HS-27A (cell line): ENCODE data around the gene FXYD5.
A peak's percentile ranks its signal among the peaks of the same experiment; 100 is the strongest.
"Not testable (repeated sequence)": the region's sequence is repeated elsewhere in the genome, so short reads cannot be mapped to it uniquely, and the experiment has no call there.

Experiments
- DNase-seq: peaks from one replicate; pipeline ENCODE4 v3.0.0-alpha.2; 2012; ENCODE audit warnings: low read depth, missing footprints

FXYD5 gene

DNA sequence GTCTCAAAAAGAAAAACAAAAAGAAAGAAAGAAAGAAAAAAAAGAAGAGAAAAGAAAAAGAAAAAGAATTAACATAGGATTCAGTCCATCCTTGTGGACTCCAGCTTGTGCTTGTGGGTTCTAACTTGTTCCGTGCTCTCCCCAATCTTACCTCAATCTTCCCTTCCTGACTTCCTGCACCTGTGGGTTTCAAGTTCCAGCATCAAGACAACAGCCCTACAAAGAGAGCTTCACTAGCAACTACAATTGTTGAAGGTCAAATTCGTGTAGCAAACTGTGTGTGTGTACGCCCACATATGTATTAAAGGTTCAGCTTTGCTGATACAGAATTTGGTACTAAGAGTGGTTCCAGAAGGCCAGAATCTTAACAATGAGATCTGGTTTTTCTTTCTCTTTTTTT, 25.3 kb downstream of the FXYD5 start:
- DNase-seq = no peak

DNA sequence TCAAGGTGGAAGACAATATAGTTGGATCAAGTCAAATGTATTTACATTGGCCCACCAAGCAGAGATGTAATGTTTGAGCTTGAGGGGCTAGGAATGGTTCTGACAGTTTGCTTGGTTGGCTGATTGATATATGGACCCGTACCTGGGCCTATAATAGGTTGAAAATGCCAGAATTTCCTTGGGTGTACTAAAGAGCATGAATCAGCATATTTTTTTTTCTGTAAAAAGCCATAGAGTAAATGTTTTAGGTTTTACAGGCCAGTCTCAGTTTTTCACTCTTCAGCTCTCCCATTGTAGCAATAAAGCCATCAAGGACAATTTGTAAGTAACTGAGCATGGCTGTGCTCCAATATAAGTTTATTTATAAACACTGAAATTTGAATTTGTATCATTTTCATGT, 26.9 kb downstream of the FXYD5 start:
- no peak for DNase-seq

DNA sequence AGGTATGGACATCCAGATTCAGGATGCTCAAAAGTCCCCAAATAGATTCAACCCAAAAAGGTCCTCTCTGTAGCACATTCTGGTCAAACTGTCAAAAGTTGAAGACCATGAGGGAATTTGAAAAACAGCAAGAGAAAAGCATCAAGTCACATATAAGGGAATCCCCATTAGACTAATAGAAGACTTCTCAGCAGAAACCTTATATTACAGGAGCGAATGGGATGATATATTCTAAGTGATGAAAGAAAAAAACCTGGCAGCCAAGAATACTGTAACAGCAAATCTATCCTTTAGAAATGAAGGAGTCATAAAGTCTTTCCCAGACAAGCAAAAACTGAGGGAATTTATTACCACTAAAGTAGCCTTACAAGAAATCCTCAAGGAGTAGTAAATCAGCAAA, 29.7 kb downstream of the FXYD5 start:
- DNase-seq = no peak

DNA sequence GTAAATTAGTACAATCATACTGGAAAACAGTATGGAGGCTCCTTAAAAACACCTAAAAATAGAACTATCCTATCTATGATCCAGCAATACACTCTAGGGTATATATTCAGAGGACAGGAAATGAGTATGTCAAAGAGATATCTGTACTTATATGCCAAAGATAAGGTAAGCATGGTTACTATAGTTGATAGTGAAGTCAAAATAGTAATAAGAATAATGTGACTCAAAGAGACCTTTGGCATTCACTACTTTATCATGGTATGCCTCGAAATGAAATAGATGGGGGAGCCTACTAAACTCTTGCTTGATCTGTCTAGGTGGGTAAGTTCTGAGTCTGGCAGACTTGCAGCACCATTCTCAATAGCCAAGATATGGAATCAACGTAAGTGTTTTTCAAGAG, 30.3 kb downstream of the FXYD5 start:
- DNase-seq = no peak

DNA sequence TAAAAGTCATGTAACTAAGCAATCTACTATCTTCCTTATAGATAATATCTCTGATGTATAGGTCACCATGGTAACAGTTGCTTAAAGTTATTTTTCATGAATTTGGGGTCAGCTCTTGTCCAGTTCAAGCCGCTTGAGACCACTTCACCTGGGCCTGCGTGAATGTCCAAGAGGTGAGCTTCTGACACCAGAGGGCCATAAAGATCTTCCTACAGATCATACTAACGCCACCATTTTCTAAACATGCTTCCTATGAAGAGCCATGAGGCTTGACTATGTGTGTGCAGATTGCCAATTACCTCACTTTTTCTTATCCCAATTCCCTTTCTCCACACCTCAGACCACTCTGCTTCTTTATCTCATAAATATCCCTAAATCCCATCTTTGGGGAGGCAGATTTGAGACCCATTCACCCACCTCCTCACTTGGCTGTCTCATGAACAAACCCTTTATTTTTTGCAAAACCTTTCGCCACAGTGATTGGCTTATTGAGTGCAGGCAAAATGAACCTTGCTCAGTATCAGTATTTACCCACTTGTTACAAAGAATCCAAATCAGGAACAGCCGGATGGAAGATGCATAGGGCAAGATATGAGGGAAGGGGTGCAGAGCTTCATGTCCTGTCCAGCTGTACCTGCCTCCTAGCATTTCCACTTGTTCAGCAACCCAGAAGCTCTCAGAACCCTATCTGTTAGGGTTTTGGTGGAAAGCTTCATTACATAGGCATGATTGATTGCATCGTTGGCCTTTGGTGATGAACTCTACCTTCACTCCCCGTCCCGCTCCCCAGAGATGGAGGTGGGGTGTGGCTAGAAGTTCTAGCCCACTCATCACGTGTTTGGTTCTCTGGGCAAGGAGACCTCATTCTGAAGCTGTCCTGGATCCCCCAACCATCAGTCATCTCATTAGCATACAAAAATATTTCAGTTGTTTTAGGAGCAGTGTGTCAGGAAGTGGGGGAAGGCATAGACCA, 39.8 kb downstream of the FXYD5 start:
- no peak for DNase-seq

DNA sequence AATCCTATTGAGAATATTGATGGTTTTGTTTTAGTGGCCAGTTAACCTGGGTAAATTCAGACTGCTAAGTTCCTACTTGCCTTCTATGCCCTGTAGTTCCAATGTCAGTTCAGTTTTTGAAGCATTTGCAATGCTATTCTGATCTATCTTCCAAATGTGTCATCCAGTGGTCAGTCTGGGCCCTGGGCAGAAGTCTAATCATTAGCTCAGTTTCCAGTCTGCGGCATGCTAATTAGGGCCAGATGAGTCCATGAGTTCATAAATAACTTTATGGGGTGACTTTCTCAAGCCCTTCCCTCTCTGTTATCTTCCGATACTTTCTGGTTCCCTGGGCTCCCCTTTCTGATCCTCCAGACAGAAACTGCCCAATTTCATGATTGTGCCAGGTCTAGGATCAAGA, 41.3 kb downstream of the FXYD5 start:
- no peak for DNase-seq

DNA sequence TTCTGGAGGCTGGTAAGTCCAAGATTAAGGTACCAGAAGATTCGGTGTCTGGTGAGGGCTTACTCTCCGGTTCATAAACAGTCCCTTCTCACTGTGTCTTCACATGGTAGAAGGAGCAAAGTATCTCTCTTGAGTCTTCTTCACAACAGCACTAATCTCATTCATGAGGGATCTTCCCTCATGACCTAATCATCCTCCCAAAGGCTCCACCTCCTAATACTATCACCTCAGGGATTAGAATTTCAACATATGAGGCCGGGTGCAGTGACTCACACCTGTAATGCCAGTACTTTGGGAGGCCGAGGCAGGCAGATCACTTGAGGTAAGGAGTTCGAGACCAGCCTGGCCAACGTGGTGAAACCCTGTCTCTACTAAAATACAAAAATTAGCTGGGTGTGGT, 42.3 kb downstream of the FXYD5 start:
- not testable (repeated sequence) for DNase-seq

DNA sequence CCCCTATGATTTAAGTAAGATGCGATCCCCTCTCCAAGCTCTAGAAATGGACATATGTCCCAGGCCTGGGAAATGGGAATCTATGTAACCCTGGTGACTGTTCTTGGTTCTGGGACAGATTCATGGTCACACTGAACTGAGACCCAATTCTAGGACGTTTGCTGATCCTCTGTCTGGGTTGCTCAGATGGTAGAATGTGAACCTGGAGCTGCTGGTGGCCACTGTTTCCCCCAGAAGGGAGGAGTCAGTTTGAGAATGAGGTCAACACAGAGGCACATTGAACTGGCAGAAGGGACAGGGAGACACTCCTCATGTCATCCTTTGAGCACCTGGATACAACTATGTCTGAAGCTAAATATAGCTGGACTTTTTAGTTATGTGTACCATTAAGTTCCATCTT, 44.9 kb downstream of the FXYD5 start:
- DNase-seq = no peak

DNA sequence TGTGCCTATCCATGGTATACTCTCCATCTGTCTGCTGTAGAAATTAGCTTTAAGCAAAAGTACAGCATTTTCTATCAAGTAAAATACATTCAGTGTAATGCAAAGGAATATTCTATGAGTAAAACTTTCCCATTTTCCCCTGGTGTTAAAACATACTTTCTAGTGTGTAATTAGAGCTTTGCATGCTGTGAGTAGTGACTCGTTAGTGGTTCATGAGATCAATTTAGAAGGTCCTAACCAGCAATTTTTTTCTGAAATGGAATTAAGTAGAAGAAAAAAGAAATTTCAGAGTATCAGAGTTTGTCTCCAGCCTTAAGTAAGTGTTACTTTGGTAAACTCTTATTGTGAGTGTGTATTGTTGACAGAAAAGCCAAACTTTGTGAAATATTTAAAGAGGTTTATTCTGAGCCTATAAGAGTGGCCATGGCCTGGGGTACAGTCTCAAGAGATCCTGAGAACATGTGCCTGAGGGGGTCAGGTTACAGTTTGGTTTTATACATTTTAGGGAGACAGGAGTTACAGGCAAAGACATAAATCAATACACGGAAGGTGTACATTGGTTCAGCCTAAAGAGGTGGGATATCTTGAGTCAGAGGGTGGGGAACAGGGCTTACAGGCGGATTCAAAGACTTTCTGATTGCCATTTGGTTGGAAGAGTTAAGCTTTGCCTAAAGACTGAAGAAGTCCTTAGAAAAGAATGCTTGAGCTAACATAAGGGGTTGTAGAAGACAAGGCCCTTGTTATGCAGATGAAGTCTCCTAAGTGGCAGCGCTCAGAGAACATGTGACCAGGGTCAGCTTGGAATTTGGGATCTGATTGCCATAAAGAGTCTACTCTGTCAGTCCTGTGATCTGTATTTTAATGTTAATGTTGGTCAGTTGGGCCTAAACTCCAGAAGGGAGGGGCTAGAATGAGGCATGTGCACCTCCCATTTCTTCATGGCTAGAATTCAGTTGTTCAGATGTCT, 48.5 kb downstream of the FXYD5 start:
- no peak for DNase-seq

DNA sequence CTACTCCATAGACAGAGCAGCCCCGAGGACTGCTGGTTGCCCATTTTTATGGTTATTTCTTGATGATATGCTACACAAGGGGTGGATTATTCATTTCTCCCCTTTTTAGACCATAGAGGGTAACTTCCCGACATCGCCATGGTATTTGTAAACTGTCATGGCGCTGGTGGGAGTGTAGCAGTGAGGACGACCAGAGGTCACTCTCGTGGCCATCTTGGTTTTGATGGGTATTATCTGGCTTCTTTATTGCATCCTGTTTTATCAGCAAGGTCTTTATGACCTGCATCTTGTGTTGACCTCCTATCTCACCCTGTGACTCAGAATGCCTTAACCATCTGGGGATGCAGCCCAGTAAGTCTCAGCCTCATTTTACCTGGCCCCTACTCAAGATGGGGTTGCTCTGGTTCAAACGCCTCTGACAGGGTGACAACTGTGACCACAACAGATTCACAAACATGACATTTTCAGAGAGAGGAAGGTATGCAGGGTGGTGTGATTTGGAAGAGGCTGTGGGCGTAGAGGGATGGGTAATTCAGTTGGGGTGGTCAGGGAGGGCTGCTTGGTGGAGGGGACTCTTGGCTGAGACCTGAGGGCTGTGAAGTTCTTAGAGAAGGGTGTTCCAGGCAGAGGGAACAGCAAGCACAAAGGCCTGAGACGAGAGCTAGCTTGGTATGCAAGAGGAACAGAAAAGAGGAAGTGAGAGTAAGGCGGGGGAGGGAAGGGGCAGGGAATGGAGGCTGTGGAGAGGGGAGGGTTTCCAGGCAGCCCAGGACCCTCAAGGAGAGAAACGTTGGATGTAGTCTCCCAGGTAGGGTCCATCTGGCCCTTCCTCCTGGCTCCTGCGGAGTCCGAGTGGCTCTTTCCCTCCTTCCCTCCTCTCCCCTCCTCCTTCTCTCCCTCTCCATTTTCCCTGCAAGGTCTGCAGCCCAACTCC, 50.5 kb downstream of the FXYD5 start:
- DNase-seq = no peak

DNA sequence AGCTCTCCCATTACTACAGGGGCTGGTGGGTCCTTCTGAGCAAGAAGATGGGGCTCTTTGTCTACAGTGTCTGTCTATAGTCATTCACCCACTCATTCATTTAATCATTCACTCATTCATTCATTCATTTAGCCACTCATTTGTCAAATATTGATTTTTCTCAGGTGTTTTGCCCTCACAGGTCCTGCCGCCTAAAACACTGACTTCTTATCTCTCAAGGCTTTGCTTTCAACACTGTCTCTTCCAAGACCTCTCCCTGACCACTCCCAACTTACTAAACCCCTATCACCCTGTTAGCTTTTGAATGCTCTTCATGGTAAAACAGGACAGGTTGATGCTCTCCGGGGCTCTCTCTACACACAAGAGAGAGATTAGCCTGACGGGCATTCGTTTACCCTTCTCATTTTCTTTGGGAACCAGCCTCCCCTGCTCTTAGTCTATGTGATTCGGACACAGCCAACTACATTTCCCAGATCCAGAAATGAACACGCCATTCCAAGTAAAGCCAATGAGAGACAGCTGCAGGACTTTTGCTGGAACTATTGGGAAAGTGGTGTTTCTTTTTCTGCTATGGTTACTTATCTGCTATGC, 51.3 kb downstream of the FXYD5 start:
- no peak for DNase-seq

DNA sequence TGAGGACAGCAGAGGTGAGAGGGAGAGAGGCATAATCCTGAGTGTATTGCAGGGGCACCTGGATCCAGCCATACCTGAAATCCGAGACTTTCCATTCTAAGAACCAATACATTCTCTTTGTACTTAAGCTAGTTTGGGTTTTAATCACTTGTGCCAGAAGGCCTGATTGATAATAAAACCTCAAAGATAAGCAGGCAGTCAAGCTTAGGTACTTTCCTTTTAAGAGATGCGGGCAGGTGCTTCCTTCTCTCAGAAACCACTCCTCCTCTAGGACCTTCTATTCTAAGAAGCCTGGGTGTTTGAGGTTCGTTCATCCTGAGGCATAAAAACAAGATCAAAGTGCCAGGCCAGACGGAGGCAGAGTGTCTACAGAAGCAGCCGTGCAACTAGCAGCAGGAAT, 51.8 kb downstream of the FXYD5 start:
- no peak for DNase-seq

DNA sequence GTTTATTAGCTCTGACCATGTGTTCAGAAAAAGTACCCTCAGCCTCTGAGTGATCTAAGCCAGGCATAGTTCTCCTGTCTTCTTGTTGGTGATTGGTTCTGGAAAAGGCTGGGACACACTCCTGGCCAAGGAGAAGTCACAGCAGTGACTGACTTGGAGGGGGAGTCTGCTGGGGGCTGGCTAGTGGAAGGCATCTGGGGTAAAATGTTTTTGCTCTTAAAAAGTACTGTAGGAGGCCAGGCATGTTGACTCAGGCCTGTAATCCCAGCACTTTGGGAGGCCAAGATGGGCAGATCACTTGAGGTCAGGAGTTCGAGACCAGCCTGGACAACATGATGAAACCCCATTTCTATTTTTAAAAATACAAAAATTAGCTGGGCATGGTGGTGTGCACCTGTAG, 52.3 kb downstream of the FXYD5 start:
- no peak for DNase-seq

DNA sequence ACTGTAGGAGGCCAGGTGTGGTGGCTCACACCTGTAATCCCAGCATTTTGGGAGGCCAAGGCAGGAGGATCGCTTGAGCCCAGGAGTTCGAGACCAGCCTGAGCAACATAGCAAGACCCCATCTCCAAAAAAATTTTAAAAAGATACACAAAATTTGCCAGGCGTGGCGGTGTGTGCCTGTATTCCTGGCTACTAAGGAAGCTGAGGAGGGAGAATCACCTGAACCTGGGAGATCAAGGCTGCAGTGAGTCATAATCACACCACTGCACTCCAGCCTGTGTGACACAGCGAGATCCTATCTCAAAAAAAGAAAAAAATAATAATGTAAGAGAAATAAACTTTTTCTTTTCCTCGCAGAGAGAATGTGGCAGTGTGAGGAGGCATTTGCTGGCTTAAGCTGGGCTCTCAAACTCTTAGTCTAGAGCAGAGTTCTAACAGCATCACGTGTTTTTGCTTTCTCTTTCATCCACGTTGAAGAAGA, 52.9 kb downstream of the FXYD5 start:
- DNase-seq = no peak

DNA sequence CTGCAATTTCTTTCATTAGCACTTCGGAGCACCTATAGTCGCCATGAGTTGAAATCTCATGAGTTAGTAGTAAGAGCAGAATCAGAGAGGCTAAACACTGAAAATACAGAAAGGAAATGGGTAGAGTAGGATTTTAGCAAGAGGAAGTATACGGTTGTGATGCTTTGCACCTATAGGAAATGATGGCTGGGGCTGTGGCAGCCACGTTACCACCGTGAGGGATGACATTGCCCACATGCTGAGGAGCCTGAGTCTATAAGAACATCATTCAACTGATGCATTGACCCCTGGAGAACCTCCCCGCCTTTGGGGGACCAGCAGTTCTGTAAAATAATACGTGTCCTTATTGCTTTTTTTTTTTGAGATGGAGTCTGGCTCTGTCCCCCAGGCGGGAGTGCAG, 53.6 kb downstream of the FXYD5 start:
- DNase-seq = no peak

DNA sequence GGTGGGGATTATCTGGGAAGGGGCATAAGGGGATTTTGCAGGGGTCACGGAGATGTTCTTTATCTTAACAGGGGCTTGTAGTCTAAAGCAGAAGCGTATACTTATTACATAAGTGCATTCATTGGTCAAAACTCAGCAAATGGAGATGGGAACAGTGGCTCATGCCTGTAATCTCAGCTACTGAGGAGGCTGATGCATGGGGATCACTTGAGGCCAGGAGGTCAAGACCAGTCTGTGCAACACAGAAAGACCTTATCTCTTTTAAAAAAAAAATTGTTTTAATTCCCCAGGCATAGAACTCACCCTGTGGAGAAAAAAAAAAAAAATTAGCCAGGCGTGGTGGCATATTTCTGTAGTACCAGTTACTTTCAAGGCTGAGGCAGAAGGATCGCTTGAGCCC, 55.1 kb downstream of the FXYD5 start:
- DNase-seq = no peak

DNA sequence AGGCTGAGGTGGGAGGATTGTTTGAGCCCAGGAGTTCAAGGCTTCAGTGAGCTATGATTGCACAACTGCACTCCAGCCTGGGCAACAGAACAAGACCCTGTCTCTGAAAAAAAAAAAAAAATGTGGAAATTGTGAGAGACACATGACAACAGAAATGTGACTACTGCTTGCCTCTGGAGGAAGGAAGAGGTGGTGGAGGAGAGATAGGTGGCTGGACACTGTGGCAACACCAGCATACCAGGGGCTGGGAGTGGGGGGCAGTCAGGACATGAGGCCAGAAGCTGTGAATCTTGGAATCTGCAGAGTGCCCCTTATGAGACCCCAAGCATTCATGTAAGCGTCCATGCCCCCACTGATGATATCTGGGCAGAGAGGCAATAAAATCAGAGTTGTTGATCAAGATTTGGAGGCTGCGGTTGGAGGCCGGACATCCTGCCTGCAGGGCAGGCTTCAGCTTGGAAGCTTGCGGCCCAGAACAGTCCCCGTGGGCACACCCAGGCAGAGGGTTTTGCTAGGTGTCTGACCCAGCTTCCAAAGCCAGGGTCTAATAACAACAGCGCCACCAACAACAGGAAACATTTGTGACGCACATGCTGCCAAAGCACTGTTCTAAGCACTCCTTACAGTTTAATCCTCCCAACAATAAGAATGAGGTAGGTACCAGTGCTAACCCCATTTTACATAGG, 57.2 kb downstream of the FXYD5 start:
- DNase-seq = no peak

DNA sequence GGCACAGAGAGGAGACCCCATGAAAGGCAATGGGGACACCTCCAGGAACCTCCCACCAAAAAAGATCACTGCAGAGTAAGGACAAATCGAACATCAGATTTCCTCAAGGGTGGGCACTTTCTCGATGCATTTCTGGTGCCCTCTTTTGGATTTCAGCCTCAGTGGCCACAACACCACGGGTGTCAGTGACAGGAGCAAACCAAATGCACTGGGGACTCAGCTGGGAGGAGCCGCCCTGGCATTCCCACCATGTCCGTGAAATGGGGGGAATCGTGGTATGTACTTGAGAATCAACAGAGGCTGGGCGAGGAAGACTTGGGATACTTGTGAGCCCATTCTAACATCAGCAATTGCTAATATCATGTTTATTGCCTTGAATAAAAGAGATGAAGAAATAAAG, 57.7 kb downstream of the FXYD5 start:
- DNase-seq = no peak

DNA sequence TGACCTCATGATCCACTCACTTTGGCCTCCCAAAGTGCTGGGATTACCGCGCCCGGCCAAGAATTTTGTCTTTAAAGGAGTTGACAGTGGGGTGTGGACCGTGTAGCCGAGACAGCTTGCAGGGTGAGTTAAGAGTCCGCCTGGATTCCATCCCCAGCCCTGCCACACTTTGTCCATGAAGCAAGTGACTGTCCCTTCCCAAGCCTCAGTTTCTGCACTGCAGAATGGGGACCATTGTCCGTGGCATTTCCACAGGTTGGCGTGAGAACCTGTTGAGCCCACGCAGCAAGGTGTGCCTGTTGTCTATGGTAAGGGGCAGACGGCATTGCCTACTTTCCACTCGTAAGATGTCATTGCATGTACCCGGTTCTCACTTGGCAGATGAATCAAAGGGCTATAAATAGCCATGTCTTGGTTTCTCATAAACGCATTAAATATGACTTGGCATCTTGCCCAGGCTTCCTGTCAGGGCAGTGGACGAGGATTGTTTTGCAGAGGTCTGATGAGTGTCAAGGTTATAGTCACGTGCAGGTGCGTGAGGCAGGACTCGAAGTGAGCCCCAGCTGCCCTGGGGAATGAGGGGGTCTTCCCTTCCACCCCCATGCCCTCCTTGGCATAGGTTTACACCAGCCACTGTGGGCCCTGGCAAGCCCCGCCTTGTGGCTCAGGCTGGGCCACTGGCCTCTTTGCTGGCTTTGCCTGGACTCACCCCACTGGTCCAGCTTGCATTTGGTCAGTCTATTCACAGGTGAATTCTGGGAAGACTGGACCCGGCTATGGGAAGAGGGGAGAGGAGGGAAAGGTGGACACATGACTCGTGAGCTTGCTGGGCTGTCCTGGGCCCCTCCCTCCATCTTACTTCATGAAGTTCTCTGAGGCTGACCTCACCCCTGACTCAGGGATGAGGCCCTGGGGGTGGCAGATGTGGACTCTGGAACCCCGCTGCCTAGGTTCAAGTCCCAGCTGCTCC, 59.4 kb downstream of the FXYD5 start:
- peak; percentile 97 for DNase-seq
